Measurements from ENCODE around the gene METTL24. TPM values are rescaled to one million over a fixed set of nuclear protein-coding genes. Genes with fewer than 3 reads are reported as not detected.
"Not testable (repeated sequence)": the region's sequence is repeated elsewhere in the genome, so short reads cannot be mapped to it uniquely, and the experiment has no call there.

Gene METTL24
- total RNA-seq, 2 donors from 2014 or later: not detected

- no peak for ATAC-seq (replicated peaks)
- Mint-ChIP-seq H3K27me3 (peaks cover 3% of the 10 kb centered on the region), H3K36me3 (ENCODE audit: low read depth) (no peaks in the 10 kb centered on the region), H3K9me3 (no peaks in the 10 kb centered on the region), H3K27ac (no peak overlapping the region), H3K4me1 (no peaks in the 10 kb centered on the region), H3K4me3 (no peak overlapping the region)
Measured at GRCh38 chr6:110320307-110320706, 37.8 kb downstream of the METTL24 start.

- Mint-ChIP-seq H3K4me1 (no peaks in the 10 kb centered on the region), H3K4me3 (no peak overlapping the region), H3K36me3 (ENCODE audit: low read depth) (no peaks in the 10 kb centered on the region), H3K27ac (no peak overlapping the region), H3K9me3 (no peaks in the 10 kb centered on the region), H3K27me3 (peaks cover 3% of the 10 kb centered on the region)
- no peak for ATAC-seq (replicated peaks)
Measured at GRCh38 chr6:110319843-110320242, 38.3 kb downstream of the METTL24 start.

DNA sequence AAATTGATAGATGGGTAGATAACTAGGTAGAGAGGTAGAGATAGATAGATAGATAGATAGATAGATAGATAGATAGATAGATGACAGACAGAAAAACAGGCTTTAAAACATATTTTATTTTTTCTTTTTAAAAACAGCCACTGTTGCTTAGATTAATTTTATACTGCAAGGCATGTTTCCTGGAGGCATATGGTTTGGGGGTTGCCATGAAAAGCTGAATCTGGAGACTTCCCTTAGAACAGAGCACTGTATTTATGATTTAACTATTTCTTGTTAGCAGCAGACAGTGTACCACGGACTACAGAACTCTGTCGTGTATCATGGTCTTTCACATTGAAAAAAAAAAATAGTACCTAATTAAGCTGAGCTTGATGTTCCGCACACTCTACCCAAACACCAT is 38.8 kb downstream of the METTL24 start:
- H3K36me3 Mint-ChIP-seq (ENCODE audit: low read depth): no peaks in the 10 kb centered on the region
- H3K4me1 Mint-ChIP-seq: no peaks in the 10 kb centered on the region
- ATAC-seq (replicated peaks): no peak
- no peak overlapping the region for H3K4me3 Mint-ChIP-seq
- peaks cover 3% of the 10 kb centered on the region for H3K27me3 Mint-ChIP-seq
- H3K27ac Mint-ChIP-seq: no peak overlapping the region
- H3K9me3 Mint-ChIP-seq: no peaks in the 10 kb centered on the region

- H3K4me1 Mint-ChIP-seq: no peaks in the 10 kb centered on the region
- H3K4me3 Mint-ChIP-seq: no peak overlapping the region
- ATAC-seq (replicated peaks): no peak
- no peaks in the 10 kb centered on the region for H3K9me3 Mint-ChIP-seq
- H3K36me3 Mint-ChIP-seq (ENCODE audit: low read depth): no peaks in the 10 kb centered on the region
- peaks cover 3% of the 10 kb centered on the region for H3K27me3 Mint-ChIP-seq
- H3K27ac Mint-ChIP-seq: no peak overlapping the region
Measured at GRCh38 chr6:110318971-110319370, 39.2 kb downstream of the METTL24 start.

DNA sequence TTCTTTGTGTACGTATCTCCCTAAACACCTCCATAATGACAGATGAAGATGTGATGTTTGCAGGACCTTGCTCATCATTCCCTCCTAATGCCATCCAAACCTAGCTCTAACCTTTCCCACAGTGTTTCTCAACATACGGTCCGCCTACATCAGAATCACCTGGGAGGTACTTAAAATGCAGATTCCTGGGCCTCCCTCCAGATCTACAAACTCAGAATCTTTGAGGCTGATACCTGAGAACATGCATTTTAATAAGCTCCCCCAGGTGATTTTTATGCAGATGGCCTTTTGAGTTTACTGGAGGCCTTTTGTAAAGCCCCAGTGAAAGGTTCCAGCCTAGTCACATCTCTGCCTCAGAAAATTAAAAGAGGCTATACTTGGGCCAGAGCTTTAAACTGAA is 40.5 kb downstream of the METTL24 start:
- Mint-ChIP-seq H3K4me3 (no peak overlapping the region), H3K27me3 (peaks cover 3% of the 10 kb centered on the region), H3K9me3 (no peaks in the 10 kb centered on the region), H3K27ac (no peak overlapping the region), H3K4me1 (no peaks in the 10 kb centered on the region), H3K36me3 (ENCODE audit: low read depth) (no peaks in the 10 kb centered on the region)
- no peak for ATAC-seq (replicated peaks)

- no peak for ATAC-seq (replicated peaks)
- Mint-ChIP-seq H3K9me3 (no peaks in the 10 kb centered on the region), H3K4me3 (no peak overlapping the region), H3K27ac (no peak overlapping the region), H3K27me3 (peaks cover 7% of the 10 kb centered on the region), H3K4me1 (no peaks in the 10 kb centered on the region), H3K36me3 (ENCODE audit: low read depth) (no peaks in the 10 kb centered on the region)
Measured at GRCh38 chr6:110317189-110317588, 41.0 kb downstream of the METTL24 start.

DNA sequence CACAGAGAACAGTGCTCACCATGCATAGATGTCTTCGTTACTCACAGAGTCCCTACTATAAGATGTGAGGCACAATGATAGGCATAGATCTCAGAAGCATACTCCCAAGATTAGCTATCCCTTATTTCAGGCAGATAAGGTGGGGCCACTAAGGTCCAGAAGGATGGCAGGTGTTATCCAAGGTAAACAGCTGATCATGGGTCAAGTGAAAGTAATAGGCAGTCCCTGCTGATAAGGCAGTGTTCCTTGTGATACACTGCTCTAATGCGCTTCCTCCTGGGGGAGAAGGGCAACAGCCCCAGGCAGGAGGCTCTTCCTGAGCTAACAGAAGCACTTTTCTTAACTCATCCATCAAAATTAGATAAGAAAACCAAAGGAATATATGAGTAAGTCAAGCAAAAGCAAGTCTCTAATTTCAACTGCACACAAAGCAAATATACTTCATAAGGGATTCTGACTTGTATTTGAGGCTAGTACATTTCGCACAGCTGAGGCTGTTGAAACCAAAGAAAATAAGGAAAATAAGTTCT is 42.2 kb downstream of the METTL24 start:
- Mint-ChIP-seq H3K9me3 (no peaks in the 10 kb centered on the region), H3K4me1 (no peaks in the 10 kb centered on the region), H3K36me3 (ENCODE audit: low read depth) (no peaks in the 10 kb centered on the region), H3K4me3 (no peak overlapping the region), H3K27me3 (peaks cover 7% of the 10 kb centered on the region), H3K27ac (no peak overlapping the region)
- ATAC-seq (replicated peaks): no peak

- Mint-ChIP-seq H3K4me3 (no peak overlapping the region), H3K27me3 (peaks cover 7% of the 10 kb centered on the region), H3K36me3 (ENCODE audit: low read depth) (no peaks in the 10 kb centered on the region), H3K27ac (no peak overlapping the region), H3K9me3 (no peaks in the 10 kb centered on the region), H3K4me1 (no peaks in the 10 kb centered on the region)
- ATAC-seq (replicated peaks): no peak
Measured at GRCh38 chr6:110315207-110315868, 42.8 kb downstream of the METTL24 start.

DNA sequence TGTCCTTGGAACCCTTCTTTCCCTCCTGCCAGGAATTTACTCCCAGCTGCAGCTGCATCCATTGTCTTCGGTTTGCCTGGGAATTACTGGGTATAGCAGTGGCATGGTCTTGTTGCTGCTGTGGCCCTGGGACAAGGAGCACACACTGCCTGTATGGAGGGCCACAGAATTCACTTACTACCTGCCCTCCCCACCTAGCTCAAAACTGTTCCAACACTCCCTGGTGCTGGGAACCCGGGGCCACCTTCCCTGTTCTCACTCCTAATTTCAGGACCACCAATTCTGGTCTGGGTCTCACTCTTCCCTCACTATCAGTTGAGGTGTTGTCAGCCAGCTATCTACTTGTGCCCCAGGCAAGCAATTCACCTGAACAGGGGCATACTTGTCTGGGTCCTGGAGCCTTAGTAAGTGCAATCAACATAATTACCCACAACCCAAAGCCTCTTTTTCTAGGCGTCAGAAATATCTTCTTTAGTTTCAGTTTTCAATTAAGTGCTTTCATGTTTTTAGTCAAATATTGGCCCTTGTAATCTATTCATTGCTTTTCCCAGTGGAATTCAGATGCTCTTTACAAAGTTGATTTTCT is 47.2 kb downstream of the METTL24 start:
- H3K4me3 Mint-ChIP-seq: no peak overlapping the region
- H3K4me1 Mint-ChIP-seq: no peaks in the 10 kb centered on the region
- no peaks in the 10 kb centered on the region for H3K36me3 Mint-ChIP-seq (ENCODE audit: low read depth)
- peaks cover 7% of the 10 kb centered on the region for H3K27me3 Mint-ChIP-seq
- no peak overlapping the region for H3K27ac Mint-ChIP-seq
- H3K9me3 Mint-ChIP-seq: peaks cover 7% of the 10 kb centered on the region
- ATAC-seq (replicated peaks): no peak

GRCh38 chr6:110309432-110309831 is 48.7 kb downstream of the METTL24 start:
- H3K9me3 Mint-ChIP-seq; ATAC-seq (replicated peaks); H3K27me3 Mint-ChIP-seq; H3K36me3 Mint-ChIP-seq (ENCODE audit: low read depth); H3K27ac Mint-ChIP-seq; H3K4me3 Mint-ChIP-seq; H3K4me1 Mint-ChIP-seq: not testable (repeated sequence)

DNA sequence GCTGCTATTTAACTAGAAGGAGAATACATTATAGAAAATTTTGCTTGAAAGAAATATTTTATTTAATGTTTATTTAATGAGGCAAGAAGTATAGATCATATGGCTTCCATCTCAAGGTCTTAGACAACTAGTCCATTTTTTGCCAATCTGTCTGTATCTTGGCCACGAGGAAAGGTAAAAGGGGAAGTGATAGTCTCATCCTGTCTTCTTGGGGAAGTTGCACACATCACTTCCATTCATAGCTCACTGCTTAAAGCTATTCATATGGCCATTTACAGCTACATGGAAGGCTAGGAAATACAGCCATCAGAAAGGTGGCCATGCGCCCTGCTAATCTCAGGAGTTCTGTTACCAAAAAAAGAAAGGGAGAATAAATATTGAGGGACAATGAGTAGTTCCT is 50.8 kb downstream of the METTL24 start:
- Mint-ChIP-seq H3K36me3 (ENCODE audit: low read depth) (no peaks in the 10 kb centered on the region), H3K27me3 (peaks cover 5% of the 10 kb centered on the region), H3K9me3 (peaks cover 7% of the 10 kb centered on the region), H3K4me3 (no peak overlapping the region), H3K27ac (no peak overlapping the region), H3K4me1 (no peaks in the 10 kb centered on the region)
- no peak for ATAC-seq (replicated peaks)

GRCh38 chr6:110305832-110306231 is 52.3 kb downstream of the METTL24 start:
- H3K4me3 Mint-ChIP-seq; H3K27ac Mint-ChIP-seq; H3K4me1 Mint-ChIP-seq; H3K9me3 Mint-ChIP-seq; ATAC-seq (replicated peaks); H3K36me3 Mint-ChIP-seq (ENCODE audit: low read depth): not testable (repeated sequence)
- H3K27me3 Mint-ChIP-seq: peaks cover 11% of the 10 kb centered on the region

- H3K27ac Mint-ChIP-seq; H3K4me1 Mint-ChIP-seq; H3K36me3 Mint-ChIP-seq (ENCODE audit: low read depth); H3K9me3 Mint-ChIP-seq; ATAC-seq (replicated peaks); H3K4me3 Mint-ChIP-seq: not testable (repeated sequence)
- H3K27me3 Mint-ChIP-seq: peaks cover 15% of the 10 kb centered on the region
Measured at GRCh38 chr6:110303692-110304091, 54.5 kb downstream of the METTL24 start.

DNA sequence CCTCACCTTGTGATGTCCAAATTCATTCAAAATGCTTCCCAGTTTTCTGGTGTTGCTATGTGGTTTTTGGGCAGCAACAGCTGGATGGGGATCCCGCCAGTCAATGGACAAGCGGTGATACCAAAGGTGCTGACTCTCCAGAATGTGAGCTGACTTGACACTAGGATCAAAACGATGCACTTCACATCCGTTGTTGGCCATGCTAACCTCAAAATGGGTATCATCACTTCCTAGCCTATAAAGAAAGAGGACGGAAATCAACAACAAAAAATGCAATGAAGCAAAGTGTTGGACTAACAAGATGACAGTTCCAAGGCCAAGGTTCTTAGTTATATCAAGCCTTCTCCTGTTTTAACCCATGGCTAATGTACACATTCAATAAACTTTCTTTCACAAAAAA is 59.2 kb downstream of the METTL24 start:
- Mint-ChIP-seq H3K9me3 (no peaks in the 10 kb centered on the region), H3K27me3 (peaks cover 32% of the 10 kb centered on the region)
- no peak for ATAC-seq (replicated peaks)

GRCh38 chr6:110298411-110298810 is 59.7 kb downstream of the METTL24 start:
- Mint-ChIP-seq H3K4me3 (no peak overlapping the region), H3K9me3 (no peaks in the 10 kb centered on the region), H3K27me3 (peaks cover 31% of the 10 kb centered on the region), H3K36me3 (ENCODE audit: low read depth) (no peaks in the 10 kb centered on the region), H3K4me1 (no peaks in the 10 kb centered on the region), H3K27ac (no peak overlapping the region)
- no peak for ATAC-seq (replicated peaks)

More for the DNA sequence above, 59.2 kb downstream of the METTL24 start:
- Mint-ChIP-seq H3K4me3 (no peak overlapping the region), H3K27ac (no peak overlapping the region), H3K36me3 (ENCODE audit: low read depth) (no peaks in the 10 kb centered on the region), H3K4me1 (no peaks in the 10 kb centered on the region)
